Panc1 (cell line): ENCODE measurements around the gene PDZD8. TPM values are rescaled to one million over a fixed set of nuclear protein-coding genes. Genes with fewer than 3 reads are reported as not detected.

ENCODE experiments used
- ATAC-seq: fragments of 200-7000 bp; cut with Tn5 transposase; 2 replicates; pipeline ENCODE4 v1.9.1; 2020; ENCODE audit warnings: mild to moderate bottlenecking, moderate library complexity
- BruUV-seq: library from RNA; stranded (reverse); fragments of 400-500 nt; replicated peaks from 2 replicates; lab custom pipeline; 2021; lab: Mats Ljungman, UMichigan
- CTCF ChIA-PET: fragments of 300-600 bp; sonication (Branson Sonifier 250); formaldehyde crosslinking; loops from one replicate; lab custom pipeline; 2022; ENCODE audit warnings: antibody characterized with exemption; lab: Charles Lee
- POLR2A ChIA-PET: fragments of 300-600 bp; sonication (Branson Sonifier 250); formaldehyde crosslinking; loops from one replicate; lab custom pipeline; 2022; ENCODE audit warnings: antibody characterized with exemption; lab: Charles Lee
- DNase-seq: peaks from one replicate; pipeline ENCODE4 v3.0.0-alpha.2; 2010; ENCODE audit warnings: low read depth, low spot score
- H3K27ac ChIP-seq: 2 replicates; pipeline ENCODE4 v1.5.1; 2011; ENCODE audit warnings: mild to moderate bottlenecking, low read length, inconsistent platforms
- H3K27me3 ChIP-seq: fragments of 200-500 bp; sonication (Bioruptor generic); 2 replicates; pipeline ENCODE4 v1.6.0; 2014; ENCODE audit warnings: low read length, inconsistent platforms; ENCODE audit not compliant: control insufficient read depth, insufficient read depth
- H3K36me3 ChIP-seq: fragments of 200-500 bp; sonication (Bioruptor generic); 2 replicates; pipeline ENCODE4 v1.5.1; 2014; ENCODE audit warnings: inconsistent platforms, mild to moderate bottlenecking, low read length, moderate library complexity; ENCODE audit not compliant: control insufficient read depth, insufficient read depth
- H3K4me1 ChIP-seq: 2 replicates; pipeline ENCODE4 v1.5.1; 2011; ENCODE audit warnings: inconsistent platforms, mild to moderate bottlenecking, low read length, moderate library complexity; ENCODE audit not compliant: control insufficient read depth, insufficient read depth
- H3K4me3 ChIP-seq, 2 experiments: 2 replicates each; pipeline ENCODE4 v1.5.1; 2011 to 2012; ENCODE audit warnings: low read depth in 2 of 2, low read length in 2 of 2, mild to moderate bottlenecking in 2 of 2, inconsistent platforms in 1 of 2, moderate library complexity in 1 of 2
- H3K9me3 ChIP-seq: fragments of 200-500 bp; sonication (Bioruptor generic); 2 replicates; pipeline ENCODE4 v1.5.1; 2014; ENCODE audit warnings: low read depth, mild to moderate bottlenecking, inconsistent platforms, low read length, moderate library complexity; ENCODE audit not compliant: control insufficient read depth, insufficient read depth
- POLR2AphosphoS5 ChIP-seq: IDR thresholded peaks from 2 replicates; pipeline ENCODE4 v1.6.1; 2012; ENCODE audit warnings: mild to moderate bottlenecking, low read depth, low read length, moderate library complexity
- SIN3A ChIP-seq: IDR thresholded peaks from 2 replicates; pipeline ENCODE4 v1.6.1; 2012; ENCODE audit warnings: low read depth, mild to moderate bottlenecking, low read length, moderate library complexity, borderline replicate concordance; ENCODE audit not compliant: insufficient read depth
- TCF7L2 ChIP-seq: IDR thresholded peaks from 2 replicates; pipeline ENCODE4 v1.6.1; 2011; ENCODE audit warnings: mild to moderate bottlenecking, low read depth, low read length, inconsistent platforms
- in situ Hi-C: cut with HindIII; loops from 2 replicates; pipeline ENCODE4 v1.10.0; 2016; ENCODE audit warnings: low sequenced_read_pairs, low pct_unique_long_range_greater_than_20kb
- intact Hi-C: fragments of 100-400 bp; cut with micrococcal nuclease; formaldehyde crosslinking; loops from one replicate; pipeline ENCODE4 v1.10.0; 2022; ENCODE audit not compliant: unreplicated experiment
- total RNA-seq: library from RNA; stranded (reverse); gene quantifications from one replicate; pipeline ENCODE4 v1.2.1, GENCODE V29; 2021; ENCODE audit not compliant: unreplicated experiment
- TF ChIP-seq, protein P1 (sequence below), 2 experiments: IDR thresholded peaks; 2 replicates each; pipeline ENCODE4 v1.6.1; 2011 to 2012; ENCODE audit warnings: low read depth in 2 of 2, control low read depth in 1 of 2, low read length in 1 of 2, mild to moderate bottlenecking in 1 of 2, moderate library complexity in 1 of 2; ENCODE audit not compliant: insufficient read depth in 1 of 2
- TF ChIP-seq, protein P2 (sequence below): fragments of 450-650 bp; IDR thresholded peaks from 2 replicates; pipeline ENCODE4 v1.5.1; 2017; ENCODE audit warnings: mild to moderate bottlenecking

Gene PDZD8
- total RNA-seq, 1 experiment from 2014 or later = 44.7 TPM

DNA sequence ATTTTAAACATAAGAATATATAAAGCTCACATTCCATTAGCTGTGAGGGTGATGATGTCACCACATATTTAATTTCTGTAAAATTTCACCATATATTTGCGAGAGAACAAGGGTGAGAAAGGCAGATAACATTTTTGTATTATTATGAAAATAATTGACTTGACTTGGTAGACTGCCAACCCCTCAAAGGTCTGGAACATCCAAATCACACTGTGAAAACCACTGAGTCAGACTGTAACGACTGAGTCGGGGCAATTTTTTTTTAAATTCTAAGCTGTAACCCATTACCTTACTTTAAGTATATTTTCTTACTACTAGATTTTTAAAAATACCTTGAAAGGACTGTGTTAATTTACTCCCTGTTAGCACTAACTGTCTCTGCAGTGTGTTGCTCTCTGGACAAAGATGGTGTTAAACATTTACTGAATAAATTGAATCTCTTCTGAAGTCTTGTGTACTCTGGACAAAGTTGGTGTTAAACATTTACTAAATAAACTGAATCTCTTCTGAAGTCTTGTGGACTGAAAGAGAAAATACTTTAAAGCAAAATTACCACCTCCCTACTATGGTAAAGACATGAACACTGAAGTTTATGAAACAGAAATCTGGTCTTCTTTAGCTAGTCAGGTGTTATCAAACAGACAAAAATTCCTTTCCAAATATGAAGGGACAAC, 14.1 kb downstream of the PDZD8 start:
- H3K27ac ChIP-seq = no peak overlapping the region
- ChIA-PET POLR2A (no interaction called here), CTCF (no interaction called here)
- no peaks in the 10 kb centered on the region for H3K27me3 ChIP-seq
- in situ Hi-C loops (no loop called here), intact Hi-C loops (no loop called here)
- H3K36me3 ChIP-seq = no peaks in the 10 kb centered on the region
- TF ChIP-seq, protein P1, sequence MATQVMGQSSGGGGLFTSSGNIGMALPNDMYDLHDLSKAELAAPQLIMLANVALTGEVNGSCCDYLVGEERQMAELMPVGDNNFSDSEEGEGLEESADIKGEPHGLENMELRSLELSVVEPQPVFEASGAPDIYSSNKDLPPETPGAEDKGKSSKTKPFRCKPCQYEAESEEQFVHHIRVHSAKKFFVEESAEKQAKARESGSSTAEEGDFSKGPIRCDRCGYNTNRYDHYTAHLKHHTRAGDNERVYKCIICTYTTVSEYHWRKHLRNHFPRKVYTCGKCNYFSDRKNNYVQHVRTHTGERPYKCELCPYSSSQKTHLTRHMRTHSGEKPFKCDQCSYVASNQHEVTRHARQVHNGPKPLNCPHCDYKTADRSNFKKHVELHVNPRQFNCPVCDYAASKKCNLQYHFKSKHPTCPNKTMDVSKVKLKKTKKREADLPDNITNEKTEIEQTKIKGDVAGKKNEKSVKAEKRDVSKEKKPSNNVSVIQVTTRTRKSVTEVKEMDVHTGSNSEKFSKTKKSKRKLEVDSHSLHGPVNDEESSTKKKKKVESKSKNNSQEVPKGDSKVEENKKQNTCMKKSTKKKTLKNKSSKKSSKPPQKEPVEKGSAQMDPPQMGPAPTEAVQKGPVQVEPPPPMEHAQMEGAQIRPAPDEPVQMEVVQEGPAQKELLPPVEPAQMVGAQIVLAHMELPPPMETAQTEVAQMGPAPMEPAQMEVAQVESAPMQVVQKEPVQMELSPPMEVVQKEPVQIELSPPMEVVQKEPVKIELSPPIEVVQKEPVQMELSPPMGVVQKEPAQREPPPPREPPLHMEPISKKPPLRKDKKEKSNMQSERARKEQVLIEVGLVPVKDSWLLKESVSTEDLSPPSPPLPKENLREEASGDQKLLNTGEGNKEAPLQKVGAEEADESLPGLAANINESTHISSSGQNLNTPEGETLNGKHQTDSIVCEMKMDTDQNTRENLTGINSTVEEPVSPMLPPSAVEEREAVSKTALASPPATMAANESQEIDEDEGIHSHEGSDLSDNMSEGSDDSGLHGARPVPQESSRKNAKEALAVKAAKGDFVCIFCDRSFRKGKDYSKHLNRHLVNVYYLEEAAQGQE (IDR thresholded peaks at IDR 0.05; ENCODE audit: insufficient read depth in 1 of 2, low read depth in 2 of 2, low read length in 1 of 2) = no peak
- TF ChIP-seq SIN3A = no peak
- TF ChIP-seq TCF7L2 = no peak
- no peak for TF ChIP-seq POLR2AphosphoS5
- peaks cover 27% of the 10 kb centered on the region for H3K4me1 ChIP-seq
- no peak overlapping the region for H3K4me3 ChIP-seq
- DNase-seq = no peak
- no peak for ATAC-seq
- H3K9me3 ChIP-seq = no peaks in the 10 kb centered on the region
- BruUV-seq = no TSS peak

DNA sequence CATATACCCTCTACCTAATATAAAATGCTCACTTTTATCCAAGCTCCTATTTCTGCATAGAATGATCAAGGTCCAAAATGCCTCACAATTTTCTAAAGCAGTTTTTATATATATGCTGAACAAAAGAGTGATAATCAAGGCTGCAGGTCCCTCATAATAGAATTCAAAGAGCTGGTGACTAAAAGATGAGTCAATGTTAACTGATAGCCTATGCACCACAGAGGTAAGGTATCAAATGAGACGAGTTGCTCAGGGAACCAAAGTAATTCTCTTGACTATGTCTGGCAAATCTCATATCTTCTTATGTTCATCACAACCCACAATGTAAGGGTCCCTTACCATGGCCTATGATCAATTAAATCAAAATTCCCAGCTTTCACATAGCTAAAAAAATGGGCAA, 15.2 kb downstream of the PDZD8 start:
- ChIA-PET POLR2A (no interaction called here), CTCF (no interaction called here)
- Histone ChIP-seq H3K9me3 (no peaks in the 10 kb centered on the region), H3K27ac (no peak overlapping the region), H3K4me3 (no peak overlapping the region), H3K4me1 (peaks cover 20% of the 10 kb centered on the region), H3K27me3 (no peaks in the 10 kb centered on the region), H3K36me3 (no peaks in the 10 kb centered on the region)
- DNase-seq = no peak
- TF ChIP-seq, protein P1 (IDR thresholded peaks at IDR 0.05; ENCODE audit: insufficient read depth in 1 of 2, low read depth in 2 of 2, low read length in 1 of 2) = no peak
- TF ChIP-seq TCF7L2 (no peak), POLR2AphosphoS5 (no peak), SIN3A (no peak)
- TF ChIP-seq, protein P2, sequence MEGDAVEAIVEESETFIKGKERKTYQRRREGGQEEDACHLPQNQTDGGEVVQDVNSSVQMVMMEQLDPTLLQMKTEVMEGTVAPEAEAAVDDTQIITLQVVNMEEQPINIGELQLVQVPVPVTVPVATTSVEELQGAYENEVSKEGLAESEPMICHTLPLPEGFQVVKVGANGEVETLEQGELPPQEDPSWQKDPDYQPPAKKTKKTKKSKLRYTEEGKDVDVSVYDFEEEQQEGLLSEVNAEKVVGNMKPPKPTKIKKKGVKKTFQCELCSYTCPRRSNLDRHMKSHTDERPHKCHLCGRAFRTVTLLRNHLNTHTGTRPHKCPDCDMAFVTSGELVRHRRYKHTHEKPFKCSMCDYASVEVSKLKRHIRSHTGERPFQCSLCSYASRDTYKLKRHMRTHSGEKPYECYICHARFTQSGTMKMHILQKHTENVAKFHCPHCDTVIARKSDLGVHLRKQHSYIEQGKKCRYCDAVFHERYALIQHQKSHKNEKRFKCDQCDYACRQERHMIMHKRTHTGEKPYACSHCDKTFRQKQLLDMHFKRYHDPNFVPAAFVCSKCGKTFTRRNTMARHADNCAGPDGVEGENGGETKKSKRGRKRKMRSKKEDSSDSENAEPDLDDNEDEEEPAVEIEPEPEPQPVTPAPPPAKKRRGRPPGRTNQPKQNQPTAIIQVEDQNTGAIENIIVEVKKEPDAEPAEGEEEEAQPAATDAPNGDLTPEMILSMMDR = no peak
- no peak for ATAC-seq
- BruUV-seq = no TSS peak
- intact Hi-C loops (no loop called here), in situ Hi-C loops (no loop called here)
